Neutrophil (primary cell): ENCODE data around the gene BRI3BP.

Source experiments
- H3K27ac ChIP-seq: fragments of 200-600 bp; sonication (generic); 2 replicates; pipeline ENCODE4 v1.5.1; 2016; ENCODE audit warnings: mild to moderate bottlenecking, moderate library complexity
- H3K27me3 ChIP-seq: fragments of 200-600 bp; sonication (generic); 2 replicates; pipeline ENCODE4 v1.6.0; 2016; ENCODE audit warnings: mild to moderate bottlenecking
- H3K36me3 ChIP-seq: fragments of 200-600 bp; sonication (generic); 2 replicates; pipeline ENCODE4 v1.5.1; 2017
- H3K4me1 ChIP-seq, 2 experiments: fragments of 200-600 bp in 1 of 2; sonication (generic) in 1 of 2; 1 replicate in 1 of 2; 2 replicates in 1 of 2; pipeline versions ENCODE4 v1.5.1 to v1.6.1; 2013 to 2016; ENCODE audit warnings: low read depth in 1 of 2, low read length in 1 of 2, mild to moderate bottlenecking in 1 of 2, moderate library complexity in 1 of 2; ENCODE audit not compliant: control insufficient read depth in 1 of 2, insufficient read depth in 1 of 2
- H3K4me3 ChIP-seq, 2 experiments: fragments of 200-600 bp in 1 of 2; sonication (generic) in 1 of 2; 1 replicate in 1 of 2; 2 replicates in 1 of 2; pipeline ENCODE4 v1.5.1; 2013 to 2016; ENCODE audit warnings: low read depth in 1 of 2, low read length in 1 of 2, mild to moderate bottlenecking in 1 of 2, moderate library complexity in 1 of 2
- H3K9me3 ChIP-seq: fragments of 200-600 bp; sonication (generic); 2 replicates; pipeline ENCODE4 v1.5.1; 2016
- CTCF ChIP-seq: fragments of 200-600 bp; sonication (generic); IDR thresholded peaks from 2 replicates; pipeline ENCODE4 v1.5.1; 2016; ENCODE audit warnings: antibody characterized with exemption

Gene BRI3BP

GRCh38 chr12:125064492-125064891 is 71.0 kb downstream of the BRI3BP start:
- H3K27me3 ChIP-seq, result peaks cover 27% of the 10 kb centered on the region
- H3K4me1 ChIP-seq, result peaks cover 15% of the 10 kb centered on the region in 2 experiments

GRCh38 chr12:125065021-125065918 is 71.8 kb downstream of the BRI3BP start, which contains the start of gene AACS:
Gene AACS, plus strand, starts transcription at chr12:125065435. Its CDS starts 150 bp downstream, at chr12:125065585.
- peak; percentile 25 for TF ChIP-seq CTCF
- Histone ChIP-seq H3K36me3 (no peaks in the 10 kb centered on the region), H3K27me3 (peaks cover 27% of the 10 kb centered on the region), H3K9me3 (no peaks in the 10 kb centered on the region), H3K4me1 (peaks cover 15% of the 10 kb centered on the region in 2 experiments), H3K4me3 (peak within 1 kb of the TSS; percentile 64 to 86), H3K27ac (peak within 1 kb of the TSS; percentile 76)

More at GRCh38 chr12:125064492-125064891, 71.0 kb downstream of the BRI3BP start:
- no peaks in the 10 kb centered on the region for H3K9me3 ChIP-seq
- H3K27ac ChIP-seq, result no peak overlapping the region
- TF ChIP-seq CTCF, result no peak
- H3K4me3 ChIP-seq, result peak overlapping the region; percentile 64 to 86
- no peaks in the 10 kb centered on the region for H3K36me3 ChIP-seq

GRCh38 chr12:125065919-125066570 is 72.6 kb downstream of the BRI3BP start:
- no peaks in the 10 kb centered on the region for H3K9me3 ChIP-seq
- peaks cover 27% of the 10 kb centered on the region for H3K27me3 ChIP-seq
- H3K4me1 ChIP-seq, result peaks cover 15% of the 10 kb centered on the region in 2 experiments
- H3K27ac ChIP-seq, result peak overlapping the region; percentile 76
- H3K36me3 ChIP-seq, result no peaks in the 10 kb centered on the region
- H3K4me3 ChIP-seq, result peak overlapping the region; percentile 64 to 86
- no peak for TF ChIP-seq CTCF

- peaks cover 15% of the 10 kb centered on the region in 2 experiments for H3K4me1 ChIP-seq
- H3K36me3 ChIP-seq, result no peaks in the 10 kb centered on the region
- no peak overlapping the region for H3K4me3 ChIP-seq
- H3K27ac ChIP-seq, result no peak overlapping the region
- no peak for TF ChIP-seq CTCF
- no peaks in the 10 kb centered on the region for H3K9me3 ChIP-seq
- peaks cover 22% of the 10 kb centered on the region for H3K27me3 ChIP-seq
Observed at GRCh38 chr12:125068391-125068790, 74.9 kb downstream of the BRI3BP start.

GRCh38 chr12:125069616-125070015 is 76.2 kb downstream of the BRI3BP start:
- Histone ChIP-seq H3K27ac (no peak overlapping the region), H3K27me3 (peaks cover 10% of the 10 kb centered on the region)
- TF ChIP-seq CTCF, result no peak

More at GRCh38 chr12:125069616-125070015, 76.2 kb downstream of the BRI3BP start:
- Histone ChIP-seq H3K9me3 (no peaks in the 10 kb centered on the region), H3K36me3 (no peaks in the 10 kb centered on the region), H3K4me1 (peaks cover 13% of the 10 kb centered on the region in 2 experiments), H3K4me3 (no peak overlapping the region)
